NB4 (cell line): ENCODE measurements around the gene VWA5B1.

Experiments used
- DNase-seq: peaks from one replicate; pipeline ENCODE4 v3.0.0; 2010; ENCODE audit warnings: low read depth
- H3K4me3 ChIP-seq: one replicate; pipeline ENCODE4 v1.5.1; 2011; ENCODE audit warnings: mild to moderate bottlenecking, low read depth, low read length, moderate library complexity
- CTCF ChIP-seq: IDR thresholded peaks from one replicate; pipeline ENCODE4 v1.5.1; 2012; ENCODE audit warnings: low read depth, low read length
- MYC ChIP-seq: IDR thresholded peaks from 2 replicates; pipeline ENCODE4 v1.6.1; 2011; ENCODE audit warnings: low read depth, low read length
- POLR2A ChIP-seq: IDR thresholded peaks from 2 replicates; pipeline ENCODE4 v1.6.1; 2011; ENCODE audit warnings: mild to moderate bottlenecking; ENCODE audit not compliant: insufficient read length; ENCODE audit errors: extremely low read depth
- TF ChIP-seq, protein P1 (sequence below): IDR thresholded peaks from 2 replicates; pipeline ENCODE4 v1.6.1; 2011; ENCODE audit warnings: low read depth, low read length

VWA5B1 gene

GRCh38 chr1:20381961-20382360 is 91.3 kb downstream of the VWA5B1 start:
- no peak overlapping the region for H3K4me3 ChIP-seq
- no peak for TF ChIP-seq MYC
- no peak for TF ChIP-seq POLR2A
- TF ChIP-seq CTCF, result no peak
- TF ChIP-seq, protein P1, sequence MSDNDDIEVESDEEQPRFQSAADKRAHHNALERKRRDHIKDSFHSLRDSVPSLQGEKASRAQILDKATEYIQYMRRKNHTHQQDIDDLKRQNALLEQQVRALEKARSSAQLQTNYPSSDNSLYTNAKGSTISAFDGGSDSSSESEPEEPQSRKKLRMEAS, result no peak
- DNase-seq, result no peak

GRCh38 chr1:20382711-20383110 is 92.0 kb downstream of the VWA5B1 start:
- no peak overlapping the region for H3K4me3 ChIP-seq
- TF ChIP-seq MYC (no peak), POLR2A (no peak)
- DNase-seq, result no peak

DNA sequence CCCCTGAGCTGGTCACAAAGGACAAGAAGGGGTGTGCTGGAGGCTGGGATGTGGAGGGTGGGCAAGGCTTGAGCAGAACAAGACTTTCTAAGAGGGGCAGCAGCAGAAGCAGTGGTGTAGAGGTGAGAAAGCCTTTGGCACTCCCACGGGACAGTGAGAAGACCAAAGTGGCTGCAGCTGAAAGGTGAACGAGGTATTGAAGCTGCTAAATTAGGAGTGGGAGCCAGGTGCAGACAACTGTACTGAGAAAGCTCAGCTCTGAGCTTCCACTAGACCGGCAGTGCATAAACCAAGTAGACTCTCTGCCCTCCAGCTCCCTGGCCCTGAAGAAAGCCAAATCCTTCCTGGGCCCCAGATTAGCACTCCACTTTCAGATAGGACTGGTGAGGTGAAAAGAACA is 93.0 kb downstream of the VWA5B1 start:
- TF ChIP-seq MYC, result no peak
- no peak for TF ChIP-seq POLR2A
- no peak for TF ChIP-seq CTCF
- TF ChIP-seq, protein P1, result no peak
- no peak overlapping the region for H3K4me3 ChIP-seq
- DNase-seq, result no peak

DNA sequence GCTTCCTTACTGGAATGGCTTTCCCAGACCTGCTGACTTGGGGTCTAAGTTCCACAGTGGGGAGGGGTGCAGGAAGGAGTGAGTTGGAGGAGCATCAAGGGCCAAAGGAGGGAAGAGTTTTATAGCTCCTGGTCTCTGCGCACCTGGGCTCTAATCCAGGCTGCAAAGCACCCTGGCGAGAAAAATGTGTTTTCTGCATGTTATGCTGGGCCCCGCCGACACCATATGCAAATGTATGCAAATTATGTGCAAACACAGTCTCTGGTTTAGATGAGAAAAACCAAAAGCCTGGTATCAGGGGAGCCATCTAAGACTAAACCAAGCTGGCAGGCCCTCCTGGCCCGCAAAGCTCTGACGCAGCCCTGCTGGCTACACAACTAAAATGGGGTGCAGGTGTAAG is 95.0 kb downstream of the VWA5B1 start:
- no peak overlapping the region for H3K4me3 ChIP-seq
- no peak for DNase-seq
- TF ChIP-seq CTCF (no peak), MYC (no peak), POLR2A (no peak)
- TF ChIP-seq, protein P1, result no peak

GRCh38 chr1:20386323-20387081 is 95.8 kb downstream of the VWA5B1 start:
- H3K4me3 ChIP-seq, result no peak overlapping the region
- DNase-seq, result no peak
- TF ChIP-seq MYC (no peak), POLR2A (no peak), CTCF (no peak)
- TF ChIP-seq, protein P1, result no peak

- no peak for DNase-seq
- no peak for TF ChIP-seq POLR2A
- TF ChIP-seq MYC, result no peak
- TF ChIP-seq, protein P1, result no peak
- no peak overlapping the region for H3K4me3 ChIP-seq
Measured at GRCh38 chr1:20389571-20389970, 98.9 kb downstream of the VWA5B1 start.
